GM18951 (cell line): ENCODE results near the gene DRD3.

ENCODE experiments used
- POLR2A ChIP-seq: IDR thresholded peaks from 4 replicates; pipeline ENCODE4 v1.6.1; 2011; ENCODE audit warnings: mild to moderate bottlenecking; ENCODE audit not compliant: insufficient read length, insufficient read depth; ENCODE audit errors: extremely low read depth
- in situ Hi-C: fragments of 300-500 bp; cut with MboI; formaldehyde crosslinking; loops from one replicate; pipeline ENCODE4 v1.12.0; 2022; ENCODE audit warnings: low sequenced_read_pairs, mixed read lengths, inconsistent platforms; ENCODE audit not compliant: unreplicated experiment

The DRD3 gene

GRCh38 chr3:114126461-114126860 lies 52.4 kb downstream of the DRD3 start:
- in situ Hi-C loops, result no loop called here
- no peak for TF ChIP-seq POLR2A

GRCh38 chr3:114122027-114122709 lies 56.7 kb downstream of the DRD3 start:
- in situ Hi-C loops, result no loop called here
- TF ChIP-seq POLR2A, result no peak

GRCh38 chr3:114120211-114120610 lies 58.6 kb downstream of the DRD3 start:
- in situ Hi-C loops, result no loop called here

GRCh38 chr3:114119776-114120175 lies 59.1 kb downstream of the DRD3 start:
- no peak for TF ChIP-seq POLR2A
- in situ Hi-C loops, result no loop called here

More at GRCh38 chr3:114120211-114120610, 58.6 kb downstream of the DRD3 start:
- no peak for TF ChIP-seq POLR2A

DNA sequence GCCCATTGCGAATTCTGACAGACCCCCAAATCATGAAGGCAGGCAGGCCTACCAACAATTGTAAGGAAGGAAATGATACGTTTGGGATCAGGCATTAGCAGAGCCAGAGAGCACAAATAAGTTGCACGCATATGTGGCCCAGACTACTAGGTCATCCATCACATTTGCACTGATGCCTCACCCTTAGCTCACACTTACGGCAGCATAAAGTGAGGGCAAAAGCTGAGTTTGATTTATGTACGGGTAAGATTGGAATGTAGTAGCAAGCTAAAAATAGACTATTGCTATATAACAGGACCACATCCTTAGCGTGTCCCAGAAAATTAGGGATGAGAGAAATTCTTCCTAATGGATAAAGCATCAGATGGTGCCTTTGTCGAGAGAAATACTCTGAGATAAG lies 63.7 kb downstream of the DRD3 start:
- in situ Hi-C loops, result no loop called here
- no peak for TF ChIP-seq POLR2A

GRCh38 chr3:114114719-114115118 lies 64.1 kb downstream of the DRD3 start:
- TF ChIP-seq POLR2A, result no peak
- in situ Hi-C loops, result no loop called here

- no peak for TF ChIP-seq POLR2A
- in situ Hi-C loops, result no loop called here
Observed at GRCh38 chr3:114112696-114113095, 66.2 kb downstream of the DRD3 start.

GRCh38 chr3:114111060-114111770 lies 67.6 kb downstream of the DRD3 start:
- in situ Hi-C loops, result no loop called here
- no peak for TF ChIP-seq POLR2A

DNA sequence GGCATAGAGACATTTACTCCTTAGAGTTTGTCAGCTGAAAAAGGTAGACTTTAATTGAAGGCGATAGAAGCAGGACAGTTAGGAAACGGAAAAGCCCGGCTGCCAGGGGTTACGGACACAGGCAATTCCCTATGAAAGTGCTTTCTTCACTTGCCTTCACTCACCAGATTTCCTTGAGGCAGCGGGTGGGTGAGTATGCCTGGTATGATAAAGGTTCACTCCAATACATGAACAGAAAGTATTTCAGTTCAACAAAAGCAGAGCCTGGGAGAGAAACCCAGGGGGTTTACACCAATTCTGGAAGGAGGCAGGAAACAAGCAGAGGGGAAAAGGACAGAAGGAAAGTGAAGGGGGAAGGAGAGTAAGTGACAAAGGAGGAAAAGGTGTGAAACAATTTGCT lies 68.4 kb downstream of the DRD3 start:
- in situ Hi-C loops, result no loop called here
- no peak for TF ChIP-seq POLR2A

- in situ Hi-C loops, result no loop called here
- TF ChIP-seq POLR2A, result no peak
Observed at GRCh38 chr3:114108137-114108536, 70.7 kb downstream of the DRD3 start.

DNA sequence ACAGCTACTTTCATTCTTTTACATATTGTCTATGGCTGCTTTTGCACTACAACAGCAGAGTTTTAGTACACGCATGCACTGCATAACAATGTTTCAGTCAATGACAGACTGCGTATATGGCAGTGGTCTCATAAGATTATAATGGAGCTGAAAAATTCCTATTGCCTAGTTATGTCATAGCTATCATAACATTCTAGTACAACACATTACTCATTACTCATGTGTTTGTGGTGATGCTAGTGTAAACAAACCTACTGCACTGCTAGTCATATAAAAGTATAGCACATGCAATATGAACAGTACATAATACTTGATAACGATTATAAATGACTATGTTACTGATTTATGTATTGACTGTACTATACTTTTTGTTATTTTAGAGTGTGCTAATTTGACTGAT lies 74.4 kb downstream of the DRD3 start:
- TF ChIP-seq POLR2A, result no peak
- in situ Hi-C loops, result no loop called here

- in situ Hi-C loops, result no loop called here
- no peak for TF ChIP-seq POLR2A
Observed at GRCh38 chr3:114103858-114104257, 75.0 kb downstream of the DRD3 start.

GRCh38 chr3:114103181-114103580 lies 75.7 kb downstream of the DRD3 start:
- in situ Hi-C loops, result no loop called here
- TF ChIP-seq POLR2A, result no peak

GRCh38 chr3:114101101-114101500 lies 77.8 kb downstream of the DRD3 start:
- no peak for TF ChIP-seq POLR2A
- in situ Hi-C loops, result no loop called here
